HG03378 (cell line): ENCODE results near the gene SLC27A4.
A peak's percentile ranks its signal among the peaks of the same experiment; 100 is the strongest.

ENCODE experiments used
- ATAC-seq: cut with Tn5 transposase; IDR thresholded peaks from one replicate; pipeline ENCODE4 v1.9.1; 2021; ENCODE audit warnings: mild to moderate bottlenecking, moderate library complexity; ENCODE audit not compliant: unreplicated experiment

The SLC27A4 gene

GRCh38 chr9:128339761-128340690 is at the start of gene SLC27A4:
SLC27A4 (plus strand) TSS chr9:128340527; CDS start chr9:128343133, 2,606 bp downstream.
- no peak for ATAC-seq

- no peak for ATAC-seq
Measured at GRCh38 chr9:128292009-128292408, 48.3 kb upstream of the SLC27A4 start.

DNA sequence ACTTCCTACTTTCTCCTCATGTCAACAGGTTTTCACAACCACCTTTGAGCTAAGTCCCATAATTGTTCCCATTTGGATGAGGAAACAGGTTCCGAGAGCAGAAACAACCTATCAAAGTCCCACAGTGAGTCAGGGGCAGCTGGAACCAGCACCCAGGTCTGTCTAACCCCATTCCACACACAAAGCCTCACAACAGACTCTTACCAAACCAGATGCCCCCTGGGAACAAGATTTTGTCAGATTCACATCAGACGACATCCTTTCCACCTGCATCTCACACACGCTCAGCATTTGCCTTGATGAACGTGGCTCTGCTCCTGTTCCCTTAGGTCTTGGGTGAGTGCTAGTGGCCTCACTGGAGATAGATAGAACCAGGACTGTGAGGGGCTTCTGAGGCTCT is 47.2 kb upstream of the SLC27A4 start:
- ATAC-seq, result no peak

- ATAC-seq, result no peak
Measured at GRCh38 chr9:128294142-128294541, 46.2 kb upstream of the SLC27A4 start.

DNA sequence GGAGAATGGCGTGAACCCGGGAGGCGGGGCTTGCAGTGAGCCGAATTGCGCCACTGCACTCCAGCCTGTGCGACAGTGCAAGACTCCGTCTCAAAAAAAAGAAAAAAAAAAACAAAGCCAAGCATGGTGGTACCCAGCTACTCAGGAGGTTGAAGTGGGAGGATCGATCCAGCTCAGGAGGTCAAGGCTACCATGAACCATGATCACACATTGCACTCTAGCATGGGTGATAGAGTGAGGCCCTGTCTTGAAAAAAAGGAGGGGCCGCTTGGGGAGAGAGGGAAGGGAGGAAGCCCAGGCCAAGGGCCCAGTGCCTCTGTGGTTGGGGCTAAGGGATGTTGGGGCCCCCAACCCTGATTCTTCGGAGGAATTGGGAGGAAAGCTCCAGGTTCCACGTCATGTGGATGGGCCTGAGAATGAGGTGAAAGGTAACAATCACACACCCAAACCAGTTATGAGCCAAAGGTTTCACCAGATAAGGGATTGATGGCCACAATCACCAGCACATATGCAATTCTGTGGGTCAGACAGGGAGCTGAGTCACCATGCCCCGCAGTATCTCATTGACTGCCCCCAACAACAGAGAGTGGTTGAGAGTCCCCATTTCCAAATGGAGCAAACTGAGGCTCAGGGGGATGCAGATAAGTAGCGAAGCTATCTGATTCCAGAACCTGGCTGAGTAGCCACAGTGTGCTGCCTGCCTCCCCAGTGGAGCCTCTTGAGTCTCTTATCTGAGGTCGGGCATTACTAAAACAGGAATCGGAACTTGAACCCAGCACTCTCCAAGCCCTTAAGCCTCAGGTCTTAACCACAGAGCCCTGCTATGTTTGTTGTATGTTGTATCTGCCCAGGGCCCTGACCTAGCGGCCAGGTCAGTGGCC is 43.7 kb upstream of the SLC27A4 start:
- ATAC-seq, result no peak

DNA sequence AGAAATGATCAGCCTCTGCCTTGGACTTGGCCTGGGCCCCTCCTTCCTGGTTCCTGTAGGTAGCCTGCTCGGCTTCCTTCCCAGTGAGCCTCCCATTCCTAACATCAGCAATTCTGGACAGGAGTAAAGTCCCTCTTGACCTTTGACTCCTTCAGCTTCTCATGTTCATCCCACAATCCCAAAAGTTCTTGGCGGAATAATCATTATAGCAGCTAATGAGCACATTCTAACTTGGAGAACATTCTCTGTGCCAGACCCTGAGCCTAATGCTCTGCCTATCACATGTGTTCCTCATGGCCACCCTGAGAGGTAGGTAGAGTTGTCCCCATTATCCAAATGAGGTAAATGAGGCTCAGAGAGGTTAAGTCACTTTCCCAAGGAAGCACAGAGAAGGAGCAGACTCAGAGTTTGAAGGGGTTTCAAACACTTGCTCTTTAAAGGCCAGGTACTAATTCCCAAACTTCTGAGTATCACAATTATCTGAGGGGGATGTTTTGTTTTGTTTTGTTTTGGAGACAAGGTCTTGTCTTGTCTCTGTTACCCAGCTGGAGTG is 43.0 kb upstream of the SLC27A4 start:
- ATAC-seq, result no peak

DNA sequence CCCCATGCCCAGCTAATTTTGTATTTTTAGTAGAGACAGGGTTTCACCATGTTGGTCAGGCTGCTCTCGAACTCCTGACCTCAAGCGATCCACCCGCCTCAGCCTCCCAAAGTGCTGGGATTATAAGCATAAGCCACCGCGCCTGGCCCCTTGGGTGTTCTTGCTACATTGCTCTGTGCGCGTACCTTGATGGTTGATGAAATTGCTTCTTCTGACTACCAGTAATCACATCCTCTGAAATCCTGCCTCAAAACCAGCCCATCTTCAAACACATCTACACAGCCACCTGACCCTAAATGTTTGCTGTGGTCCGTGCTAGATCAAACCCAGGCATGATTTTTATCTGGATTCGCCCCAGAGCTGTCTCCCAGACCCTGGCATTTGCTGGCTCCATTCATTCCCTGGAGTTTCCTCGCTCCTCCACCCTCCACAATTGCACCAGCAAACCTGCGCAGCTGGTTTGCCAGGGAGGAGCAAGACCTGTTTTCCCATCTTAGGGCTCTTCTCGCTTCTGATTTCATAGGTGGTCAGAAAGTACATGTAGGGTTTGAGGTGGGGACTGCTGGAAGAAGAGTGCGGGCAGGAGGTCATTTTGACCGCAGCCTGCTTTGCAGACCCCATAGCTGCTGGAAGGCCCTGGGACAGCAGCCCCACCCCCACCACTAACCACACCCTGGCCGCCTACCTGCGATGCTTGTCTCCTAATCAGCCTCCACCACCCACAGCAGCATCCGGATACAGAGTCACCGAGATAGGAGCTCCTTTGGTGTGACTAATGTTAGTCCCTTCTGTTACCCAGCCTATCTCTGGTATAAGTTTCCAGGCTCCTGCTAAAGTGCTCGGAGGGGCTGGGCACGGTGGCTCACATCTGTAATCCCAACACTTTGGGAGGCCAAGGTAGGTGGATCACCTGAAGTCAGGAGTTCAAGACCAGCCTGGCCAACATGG is 41.5 kb upstream of the SLC27A4 start:
- no peak for ATAC-seq

- ATAC-seq, result no peak
Measured at GRCh38 chr9:128304136-128304970, 36.0 kb upstream of the SLC27A4 start.

- ATAC-seq, result no peak
Measured at GRCh38 chr9:128304971-128305288, 35.4 kb upstream of the SLC27A4 start.

GRCh38 chr9:128309551-128309950 is 30.8 kb upstream of the SLC27A4 start:
- no peak for ATAC-seq

DNA sequence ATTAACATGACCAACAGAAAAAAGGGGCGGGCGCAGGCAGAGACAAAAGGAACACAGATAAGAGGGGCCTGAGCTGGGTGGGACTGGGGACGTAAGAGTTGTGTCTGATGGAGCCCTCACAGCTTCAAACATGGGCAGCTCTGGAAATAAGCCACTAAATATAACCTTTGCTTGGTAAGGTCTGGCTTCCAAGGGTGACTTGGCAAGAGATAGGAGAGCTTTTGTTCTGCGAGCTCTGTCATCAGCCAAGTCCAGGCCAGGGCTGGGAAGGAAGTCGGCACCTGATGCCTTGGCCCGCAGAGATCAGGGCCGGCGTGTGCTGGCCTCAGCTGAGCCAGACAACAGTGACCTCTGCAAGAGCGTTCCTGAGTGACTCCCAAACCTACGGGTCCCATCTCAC is 29.9 kb upstream of the SLC27A4 start:
- ATAC-seq, result no peak

DNA sequence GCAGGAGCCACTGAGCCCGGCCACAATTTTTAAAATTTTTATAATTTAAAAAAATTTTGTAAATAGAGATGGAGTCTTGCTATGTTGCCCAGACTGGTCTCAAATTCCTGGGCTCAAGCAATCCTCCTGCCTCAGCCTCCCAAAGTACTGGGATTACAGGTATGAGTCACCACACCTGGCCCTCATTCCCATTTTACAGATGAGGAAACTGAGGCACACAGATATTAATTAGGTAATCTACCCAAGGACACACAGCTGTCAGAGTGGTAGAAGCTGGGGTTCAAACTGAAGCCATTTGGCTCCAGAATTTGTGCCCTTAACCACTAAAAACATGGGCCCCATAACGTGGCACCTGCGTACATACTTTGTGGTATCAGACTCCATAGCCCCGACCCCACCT is 25.6 kb upstream of the SLC27A4 start:
- ATAC-seq, result no peak

GRCh38 chr9:128316421-128316820 is 23.9 kb upstream of the SLC27A4 start:
- no peak for ATAC-seq

DNA sequence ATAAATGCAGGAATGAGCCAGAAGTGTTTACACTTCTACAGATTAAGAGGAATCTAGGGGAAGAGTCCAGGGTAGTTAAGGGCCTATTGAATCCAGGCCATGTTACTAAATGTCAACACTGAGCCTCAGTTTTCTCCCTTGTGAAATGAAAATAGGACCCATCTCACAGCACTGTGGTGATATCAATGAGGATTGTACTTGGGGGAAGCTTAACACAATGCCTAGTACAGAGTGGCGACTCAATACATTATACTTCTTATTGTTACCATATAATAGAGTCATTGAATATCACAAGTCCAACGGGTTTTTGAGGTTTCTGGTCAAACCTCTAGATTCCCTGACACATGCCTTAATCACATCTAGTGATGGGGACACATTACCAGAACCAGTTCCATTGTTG is 22.7 kb upstream of the SLC27A4 start:
- ATAC-seq, result no peak

GRCh38 chr9:128321343-128321742 is 19.0 kb upstream of the SLC27A4 start:
- no peak for ATAC-seq

DNA sequence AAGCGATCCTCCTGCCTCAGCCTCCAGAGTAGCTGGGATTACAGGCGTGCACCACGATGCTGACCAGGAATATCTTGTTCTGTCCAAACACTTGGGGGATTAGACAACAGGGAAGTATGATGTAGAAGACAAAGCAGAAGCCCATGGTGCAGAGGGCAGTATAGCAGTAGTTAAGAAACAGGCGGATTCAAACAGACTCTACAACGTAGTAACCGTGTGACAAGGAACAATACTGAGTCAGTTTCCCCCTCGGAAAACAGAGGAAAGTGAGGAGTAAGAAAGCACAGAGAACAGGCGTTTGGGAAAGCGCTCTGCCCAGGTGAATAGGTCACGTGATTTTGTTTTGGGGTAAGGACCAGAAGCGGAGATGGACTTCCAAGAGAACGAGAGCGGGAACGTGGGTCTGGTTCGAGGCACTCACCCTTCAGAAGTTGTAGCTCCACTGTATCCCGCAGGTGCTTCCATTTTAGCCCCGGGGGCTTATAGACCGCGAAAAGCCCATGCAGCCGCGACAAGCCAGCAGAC is 18.4 kb upstream of the SLC27A4 start:
- ATAC-seq, result peak; percentile 15

GRCh38 chr9:128322404-128323211 is 17.7 kb upstream of the SLC27A4 start, which contains the start of the genes COQ4 and TRUB2:
COQ4 (plus strand) TSS chr9:128322839; CDS start chr9:128322859, 20 bp downstream.
TRUB2 (minus strand) TSS chr9:128322447; CDS start chr9:128322408, 39 bp downstream.
- peak; percentile 77 for ATAC-seq

- no peak for ATAC-seq
Measured at GRCh38 chr9:128323212-128323730, 17.1 kb upstream of the SLC27A4 start.
